Sigmoid colon (tissue), 7 donors: Measurements from ENCODE around the gene MUCL3. TPM values are rescaled to one million over a fixed set of nuclear protein-coding genes. Genes with fewer than 3 reads are reported as not detected.

Experiments
- DNase-seq: peaks from one replicate; pipeline ENCODE4 v3.0.0-alpha.2; 2019
- H3K27ac ChIP-seq, 4 donors: fragments of 200-600 bp; sonication (generic); one replicate each; pipeline ENCODE4 v1.5.1; 2016 to 2019; ENCODE audit warnings: mild to moderate bottlenecking in 1 of 4
- H3K27me3 ChIP-seq, 3 donors: fragments of 200-600 bp; sonication (generic); one replicate each; pipeline ENCODE4 v1.5.1; 2019; ENCODE audit warnings: mild to moderate bottlenecking in 1 of 3
- H3K36me3 ChIP-seq, 4 donors: fragments of 200-600 bp; sonication (generic); one replicate each; pipeline ENCODE4 v1.5.1; 2016 to 2019
- H3K4me1 ChIP-seq, 4 donors: fragments of 200-600 bp; sonication (generic); one replicate each; pipeline ENCODE4 v1.5.1; 2017 to 2019
- H3K4me3 ChIP-seq, 4 donors: fragments of 200-600 bp; sonication (generic); one replicate each; pipeline ENCODE4 v1.5.1; 2017 to 2019; ENCODE audit warnings: mild to moderate bottlenecking in 2 of 4, moderate library complexity in 1 of 4
- H3K9me3 ChIP-seq, 4 donors: fragments of 200-600 bp in 3 of 4; sonication (generic) in 3 of 4; one replicate each; pipeline versions ENCODE4 v1.5.1 to v1.6.1; 2013 to 2019
- CTCF ChIP-seq, 4 experiments: fragments of 450-650 bp in 3 of 4; fragments of 200-600 bp in 1 of 4; IDR thresholded peaks; one replicate each; pipeline ENCODE4 v1.5.1; 2016 to 2019; ENCODE audit warnings: antibody characterized with exemption in 4 of 4, mild to moderate bottlenecking in 3 of 4, moderate library complexity in 2 of 4
- EP300 ChIP-seq, 4 donors: sonication (generic); formaldehyde crosslinking; IDR thresholded peaks; one replicate each; pipeline ENCODE4 v1.6.1; 2017; ENCODE audit warnings: antibody characterized with exemption in 4 of 4
- POLR2A ChIP-seq, 2 donors: fragments of 450-650 bp; IDR thresholded peaks; one replicate each; pipeline ENCODE4 v1.6.1; 2016; ENCODE audit warnings: antibody characterized with exemption in 2 of 2, mild to moderate bottlenecking in 2 of 2, moderate library complexity in 2 of 2
- POLR2AphosphoS5 ChIP-seq, 4 donors: sonication (generic); formaldehyde crosslinking; IDR thresholded peaks; one replicate each; pipeline ENCODE4 v1.6.1; 2017; ENCODE audit warnings: antibody characterized with exemption in 4 of 4
- WGBS, 2 donors: extraction: QIAGEN DNeasy Blood & Tissue Kit; methylation state at CpG; one replicate each; pipeline ENCODE4 v1.1.7; 2013; 5-methylcytosine and 5-hydroxymethylcytosine counted together
- intact Hi-C: fragments of 100-400 bp; cut with DNase I; formaldehyde crosslinking; loops from one replicate; pipeline ENCODE4 v1.15.1; 2023
- polyA plus RNA-seq, 3 donors: library from polyadenylated mRNA; stranded (reverse); fragments of 200-250 nt; gene quantifications; one replicate each; pipeline ENCODE4 v1.2.3, GENCODE V29; 2013
- total RNA-seq, 4 donors: library from RNA; depleted of rRNA; stranded (reverse); fragments of >200 nt; gene quantifications; one replicate each; pipeline ENCODE4 v1.1.0, GENCODE V29; 2016
- donor health status: healthy with polysubstance abuse.
- donor health status: Bipolar disorder and iron deficiency.
- donor health status: healthy.

Gene MUCL3
- total and polyA plus RNA-seq, 7 donors, result under 0.01 TPM; not detected in 6

- Histone ChIP-seq H3K27ac (no peak overlapping the region), H3K4me1 (no peaks in the 10 kb centered on the region), H3K36me3 (peaks cover 26 to 79% (median 47%) of the 10 kb centered on the region in 4 donors), H3K9me3 (no peaks in the 10 kb centered on the region), H3K4me3 (no peak overlapping the region), H3K27me3 (no peaks in the 10 kb centered on the region)
- intact Hi-C loops, result no loop called here
- TF ChIP-seq CTCF (IDR thresholded peaks at IDR 0.05) (no peak), POLR2AphosphoS5 (IDR thresholded peaks at IDR 0.05) (no peak), POLR2A (IDR thresholded peaks at IDR 0.05) (no peak), EP300 (IDR thresholded peaks at IDR 0.05) (no peak)
- DNase-seq, result no peak
- 94 to 96% methylated on average over 13 of the region's 13 CpGs for WGBS, 2 donors
These were observed 44.2 kb upstream of the MUCL3 start for GRCh38 chr6:30896541-30896940.

- DNase-seq, result no peak
- no peaks in the 10 kb centered on the region for H3K27me3 ChIP-seq
- H3K27ac ChIP-seq, result no peak overlapping the region
- H3K9me3 ChIP-seq, result no peaks in the 10 kb centered on the region
- no peak overlapping the region for H3K4me3 ChIP-seq
- intact Hi-C loops, result no loop called here
- H3K4me1 ChIP-seq, result no peaks in the 10 kb centered on the region
- TF ChIP-seq CTCF (IDR thresholded peaks at IDR 0.05), result no peak
- TF ChIP-seq POLR2A (IDR thresholded peaks at IDR 0.05), result no peak
- TF ChIP-seq POLR2AphosphoS5 (IDR thresholded peaks at IDR 0.05), result no peak
- no peak for TF ChIP-seq EP300 (IDR thresholded peaks at IDR 0.05)
- peaks cover 20 to 70% (median 42%) of the 10 kb centered on the region in 4 donors for H3K36me3 ChIP-seq
- 88 to 94% methylated on average over 16 of the region's 16 CpGs for WGBS, 2 donors
These were observed 42.9 kb upstream of the MUCL3 start for GRCh38 chr6:30897882-30898281.

- H3K27ac ChIP-seq, result no peak overlapping the region
- H3K9me3 ChIP-seq, result no peaks in the 10 kb centered on the region
- WGBS, 2 donors, result 85 to 90% methylated on average over 23 of the region's 23 CpGs
- no peak overlapping the region for H3K4me3 ChIP-seq
- H3K27me3 ChIP-seq, result no peaks in the 10 kb centered on the region
- intact Hi-C loops, result no loop called here
- DNase-seq, result no peak
- peaks cover 20 to 60% (median 38%) of the 10 kb centered on the region in 4 donors for H3K36me3 ChIP-seq
- no peak for TF ChIP-seq POLR2AphosphoS5 (IDR thresholded peaks at IDR 0.05)
- TF ChIP-seq EP300 (IDR thresholded peaks at IDR 0.05), result no peak
- no peak for TF ChIP-seq POLR2A (IDR thresholded peaks at IDR 0.05)
- TF ChIP-seq CTCF (IDR thresholded peaks at IDR 0.05), result no peak
- H3K4me1 ChIP-seq, result no peaks in the 10 kb centered on the region
These were observed 41.9 kb upstream of the MUCL3 start for GRCh38 chr6:30898750-30899360.

GRCh38 chr6:30900863-30901417, 39.8 kb upstream of the MUCL3 start:
- Histone ChIP-seq H3K27me3 (no peaks in the 10 kb centered on the region), H3K9me3 (no peaks in the 10 kb centered on the region), H3K4me1 (no peaks in the 10 kb centered on the region), H3K36me3 (peaks cover 19 to 40% (median 26%) of the 10 kb centered on the region in 4 donors), H3K27ac (no peak overlapping the region), H3K4me3 (no peak overlapping the region)
- 79 to 81% methylated on average over 1 of the region's 1 CpG for WGBS, 2 donors
- no peak for DNase-seq
- intact Hi-C loops, result no loop called here
- TF ChIP-seq EP300 (IDR thresholded peaks at IDR 0.05) (no peak), CTCF (IDR thresholded peaks at IDR 0.05) (no peak), POLR2AphosphoS5 (IDR thresholded peaks at IDR 0.05) (no peak), POLR2A (IDR thresholded peaks at IDR 0.05) (no peak)
